ENCODE measurements around the gene ATP2A3. TPM values are rescaled to one million over a fixed set of nuclear protein-coding genes. Genes with fewer than 3 reads are reported as not detected.

The ATP2A3 gene
- total RNA-seq, 1 donor from 2014 or later: 1.5 TPM

DNA sequence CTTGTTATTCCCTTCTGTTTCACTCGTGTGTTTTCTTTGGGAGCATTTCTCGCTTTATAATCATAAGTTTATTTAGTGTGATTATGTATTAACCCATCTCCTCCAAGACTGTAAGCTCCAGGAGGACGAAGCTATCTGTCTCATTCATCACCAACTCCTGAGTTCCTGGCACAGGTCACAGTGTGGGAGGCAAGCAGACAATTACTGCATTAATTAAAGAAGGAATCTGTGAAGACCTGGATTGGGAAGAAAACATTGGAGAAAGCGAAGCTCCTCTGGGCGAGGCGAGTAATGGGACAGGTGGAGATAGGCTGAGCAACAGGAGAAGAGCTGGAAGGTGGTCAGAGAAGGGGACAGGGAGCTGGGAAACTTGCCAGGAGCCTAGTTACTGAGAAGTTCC, 63.6 kb downstream of the ATP2A3 start:
- no peak overlapping the region for H2AFZ ChIP-seq (ENCODE audit: low read depth, low read length)
- H3K9me3 ChIP-seq (ENCODE audit: insufficient read depth, low read depth, low read length): no peaks in the 10 kb centered on the region
- Mint-ChIP-seq H3K27ac (ENCODE audit: unreplicated experiment) (no peak overlapping the region), H3K4me1 (ENCODE audit: low read depth, unreplicated experiment) (no peaks in the 10 kb centered on the region), H3K9me3 (ENCODE audit: unreplicated experiment) (peaks cover 4% of the 10 kb centered on the region), H3K27me3 (ENCODE audit: low read depth, unreplicated experiment) (peaks cover 29% of the 10 kb centered on the region), H3K4me3 (ENCODE audit: unreplicated experiment) (no peak overlapping the region), H3K36me3 (ENCODE audit: low read depth, unreplicated experiment) (no peaks in the 10 kb centered on the region)
- H4K20me1 ChIP-seq (ENCODE audit: insufficient read depth, low read length): no peaks in the 10 kb centered on the region
- no peak overlapping the region for H3K4me2 ChIP-seq (ENCODE audit: low read length)
- H3K4me3 ChIP-seq (ENCODE audit: insufficient read depth, low read depth, low read length): no peak overlapping the region
- no peak for TF ChIP-seq EZH2 (IDR thresholded peaks at IDR 0.05; ENCODE audit: insufficient read depth, low read length)
- TF ChIP-seq, protein P1, sequence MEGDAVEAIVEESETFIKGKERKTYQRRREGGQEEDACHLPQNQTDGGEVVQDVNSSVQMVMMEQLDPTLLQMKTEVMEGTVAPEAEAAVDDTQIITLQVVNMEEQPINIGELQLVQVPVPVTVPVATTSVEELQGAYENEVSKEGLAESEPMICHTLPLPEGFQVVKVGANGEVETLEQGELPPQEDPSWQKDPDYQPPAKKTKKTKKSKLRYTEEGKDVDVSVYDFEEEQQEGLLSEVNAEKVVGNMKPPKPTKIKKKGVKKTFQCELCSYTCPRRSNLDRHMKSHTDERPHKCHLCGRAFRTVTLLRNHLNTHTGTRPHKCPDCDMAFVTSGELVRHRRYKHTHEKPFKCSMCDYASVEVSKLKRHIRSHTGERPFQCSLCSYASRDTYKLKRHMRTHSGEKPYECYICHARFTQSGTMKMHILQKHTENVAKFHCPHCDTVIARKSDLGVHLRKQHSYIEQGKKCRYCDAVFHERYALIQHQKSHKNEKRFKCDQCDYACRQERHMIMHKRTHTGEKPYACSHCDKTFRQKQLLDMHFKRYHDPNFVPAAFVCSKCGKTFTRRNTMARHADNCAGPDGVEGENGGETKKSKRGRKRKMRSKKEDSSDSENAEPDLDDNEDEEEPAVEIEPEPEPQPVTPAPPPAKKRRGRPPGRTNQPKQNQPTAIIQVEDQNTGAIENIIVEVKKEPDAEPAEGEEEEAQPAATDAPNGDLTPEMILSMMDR (IDR thresholded peaks at IDR 0.05; ENCODE audit: insufficient read depth, low read depth, low read length): no peak
- DNase-seq (ENCODE audit: low read depth) (no peak), FAIRE-seq (no peak)
- no peaks in the 10 kb centered on the region for H3K27me3 ChIP-seq (ENCODE audit: insufficient read depth, low read length)
- no peaks in the 10 kb centered on the region for H3K79me2 ChIP-seq (ENCODE audit: insufficient read depth, low read length)
- H3K36me3 ChIP-seq (ENCODE audit: insufficient read depth, low read length): no peaks in the 10 kb centered on the region
- no peaks in the 10 kb centered on the region for H3K4me1 ChIP-seq (ENCODE audit: insufficient read depth, low read length)
- H3K9ac ChIP-seq (ENCODE audit: low read length): no peak overlapping the region
- no peak overlapping the region for H3K27ac ChIP-seq (ENCODE audit: low read depth, low read length)

GRCh38 chr17:3897731-3898130, 66.5 kb downstream of the ATP2A3 start:
- H3K27ac Mint-ChIP-seq (ENCODE audit: unreplicated experiment): no peak overlapping the region
- no peaks in the 10 kb centered on the region for H3K36me3 Mint-ChIP-seq (ENCODE audit: low read depth, unreplicated experiment)
- H3K36me3 ChIP-seq (ENCODE audit: insufficient read depth, low read length): no peaks in the 10 kb centered on the region
- H3K9ac ChIP-seq (ENCODE audit: low read length): no peak overlapping the region
- peaks cover 26% of the 10 kb centered on the region for H3K27me3 Mint-ChIP-seq (ENCODE audit: low read depth, unreplicated experiment)
- no peaks in the 10 kb centered on the region for H4K20me1 ChIP-seq (ENCODE audit: insufficient read depth, low read length)
- no peak for FAIRE-seq
- H3K4me1 ChIP-seq (ENCODE audit: insufficient read depth, low read length): peaks cover 12% of the 10 kb centered on the region
- peaks cover 8% of the 10 kb centered on the region for H3K4me1 Mint-ChIP-seq (ENCODE audit: low read depth, unreplicated experiment)
- no peaks in the 10 kb centered on the region for H3K27me3 ChIP-seq (ENCODE audit: insufficient read depth, low read length)
- TF ChIP-seq EZH2 (IDR thresholded peaks at IDR 0.05; ENCODE audit: insufficient read depth, low read length): no peak
- TF ChIP-seq, protein P1 (IDR thresholded peaks at IDR 0.05; ENCODE audit: insufficient read depth, low read depth, low read length): no peak
- no peaks in the 10 kb centered on the region for H3K79me2 ChIP-seq (ENCODE audit: insufficient read depth, low read length)
- H3K9me3 ChIP-seq (ENCODE audit: insufficient read depth, low read depth, low read length): no peaks in the 10 kb centered on the region
- no peak overlapping the region for H3K27ac ChIP-seq (ENCODE audit: low read depth, low read length)
- no peak overlapping the region for H2AFZ ChIP-seq (ENCODE audit: low read depth, low read length)
- DNase-seq (ENCODE audit: low read depth): no peak
- no peak overlapping the region for H3K4me3 ChIP-seq (ENCODE audit: insufficient read depth, low read depth, low read length)
- no peak overlapping the region for H3K4me3 Mint-ChIP-seq (ENCODE audit: unreplicated experiment)
- H3K4me2 ChIP-seq (ENCODE audit: low read length): no peak overlapping the region
- H3K9me3 Mint-ChIP-seq (ENCODE audit: unreplicated experiment): peaks cover 4% of the 10 kb centered on the region

- Mint-ChIP-seq H3K36me3 (ENCODE audit: low read depth, unreplicated experiment) (no peaks in the 10 kb centered on the region), H3K27ac (ENCODE audit: unreplicated experiment) (no peak overlapping the region), H3K27me3 (ENCODE audit: low read depth, unreplicated experiment) (peaks cover 26% of the 10 kb centered on the region), H3K4me1 (ENCODE audit: low read depth, unreplicated experiment) (peaks cover 8% of the 10 kb centered on the region), H3K9me3 (ENCODE audit: unreplicated experiment) (peaks cover 4% of the 10 kb centered on the region), H3K4me3 (ENCODE audit: unreplicated experiment) (no peak overlapping the region)
- no peaks in the 10 kb centered on the region for H4K20me1 ChIP-seq (ENCODE audit: insufficient read depth, low read length)
- no peaks in the 10 kb centered on the region for H3K9me3 ChIP-seq (ENCODE audit: insufficient read depth, low read depth, low read length)
- no peaks in the 10 kb centered on the region for H3K27me3 ChIP-seq (ENCODE audit: insufficient read depth, low read length)
- FAIRE-seq (no peak), DNase-seq (ENCODE audit: low read depth) (no peak)
- H3K27ac ChIP-seq (ENCODE audit: low read depth, low read length): no peak overlapping the region
- no peak overlapping the region for H3K9ac ChIP-seq (ENCODE audit: low read length)
- no peak overlapping the region for H3K4me3 ChIP-seq (ENCODE audit: insufficient read depth, low read depth, low read length)
- no peak overlapping the region for H2AFZ ChIP-seq (ENCODE audit: low read depth, low read length)
- H3K79me2 ChIP-seq (ENCODE audit: insufficient read depth, low read length): no peaks in the 10 kb centered on the region
- TF ChIP-seq, protein P1 (IDR thresholded peaks at IDR 0.05; ENCODE audit: insufficient read depth, low read depth, low read length): no peak
- no peak for TF ChIP-seq EZH2 (IDR thresholded peaks at IDR 0.05; ENCODE audit: insufficient read depth, low read length)
- no peak overlapping the region for H3K4me2 ChIP-seq (ENCODE audit: low read length)
- H3K36me3 ChIP-seq (ENCODE audit: insufficient read depth, low read length): no peaks in the 10 kb centered on the region
- H3K4me1 ChIP-seq (ENCODE audit: insufficient read depth, low read length): peaks cover 14% of the 10 kb centered on the region
Observed at GRCh38 chr17:3896968-3897235, 67.3 kb downstream of the ATP2A3 start.

All from astrocyte (in vitro differentiated cells and primary cell).